ENCODE results near the gene MICAL3. TPM values are rescaled to one million over a fixed set of nuclear protein-coding genes. Genes with fewer than 3 reads are reported as not detected.
"Not testable (repeated sequence)": the region's sequence is repeated elsewhere in the genome, so short reads cannot be mapped to it uniquely, and the experiment has no call there.

The MICAL3 gene
- total and polyA plus RNA-seq, 3 donors from 2014 or later: 103 to 106 (median 104) TPM

DNA sequence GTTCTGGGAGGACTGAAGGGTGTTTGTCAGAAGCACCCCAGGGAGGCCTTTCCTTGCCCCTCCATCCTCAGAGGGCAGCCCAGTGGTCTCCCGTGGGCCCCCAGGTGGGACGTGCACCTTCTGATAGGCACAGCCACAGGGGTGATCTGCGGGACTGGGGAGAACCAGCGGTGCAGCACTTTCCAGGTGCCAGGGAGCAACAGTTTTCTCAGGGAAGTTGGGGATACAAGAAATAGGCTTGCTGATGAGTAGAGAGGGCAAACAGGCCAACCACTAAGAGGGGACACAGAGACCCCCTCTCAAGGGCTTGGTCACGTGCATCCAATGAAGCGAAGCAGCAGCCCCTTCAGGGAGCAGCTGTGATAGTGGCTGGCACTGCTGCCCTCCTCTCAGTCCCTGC is 143.0 kb downstream of the MICAL3 start:
- Histone ChIP-seq H3K27me3 (no peaks in the 10 kb centered on the region), H3K27ac (no peak overlapping the region), H3K4me1 (peaks cover 6% of the 10 kb centered on the region), H3K4me3 (no peak overlapping the region), H3K36me3 (ENCODE audit: low read depth, missing control alignments) (no peaks in the 10 kb centered on the region), H3K9me3 (no peaks in the 10 kb centered on the region)
- intact Hi-C loops (cut with DNase I; ENCODE audit: low total_unique reads): no loop called here
- DNase-seq: no peak
- 88 to 94% methylated on average over 5 to 6 of the region's 6 CpGs for WGBS, 2 donors
- TF ChIP-seq POLR2A (IDR thresholded peaks at IDR 0.05): no peak
- TF ChIP-seq, protein P1, sequence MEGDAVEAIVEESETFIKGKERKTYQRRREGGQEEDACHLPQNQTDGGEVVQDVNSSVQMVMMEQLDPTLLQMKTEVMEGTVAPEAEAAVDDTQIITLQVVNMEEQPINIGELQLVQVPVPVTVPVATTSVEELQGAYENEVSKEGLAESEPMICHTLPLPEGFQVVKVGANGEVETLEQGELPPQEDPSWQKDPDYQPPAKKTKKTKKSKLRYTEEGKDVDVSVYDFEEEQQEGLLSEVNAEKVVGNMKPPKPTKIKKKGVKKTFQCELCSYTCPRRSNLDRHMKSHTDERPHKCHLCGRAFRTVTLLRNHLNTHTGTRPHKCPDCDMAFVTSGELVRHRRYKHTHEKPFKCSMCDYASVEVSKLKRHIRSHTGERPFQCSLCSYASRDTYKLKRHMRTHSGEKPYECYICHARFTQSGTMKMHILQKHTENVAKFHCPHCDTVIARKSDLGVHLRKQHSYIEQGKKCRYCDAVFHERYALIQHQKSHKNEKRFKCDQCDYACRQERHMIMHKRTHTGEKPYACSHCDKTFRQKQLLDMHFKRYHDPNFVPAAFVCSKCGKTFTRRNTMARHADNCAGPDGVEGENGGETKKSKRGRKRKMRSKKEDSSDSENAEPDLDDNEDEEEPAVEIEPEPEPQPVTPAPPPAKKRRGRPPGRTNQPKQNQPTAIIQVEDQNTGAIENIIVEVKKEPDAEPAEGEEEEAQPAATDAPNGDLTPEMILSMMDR (IDR thresholded peaks at IDR 0.05): no peak

DNA sequence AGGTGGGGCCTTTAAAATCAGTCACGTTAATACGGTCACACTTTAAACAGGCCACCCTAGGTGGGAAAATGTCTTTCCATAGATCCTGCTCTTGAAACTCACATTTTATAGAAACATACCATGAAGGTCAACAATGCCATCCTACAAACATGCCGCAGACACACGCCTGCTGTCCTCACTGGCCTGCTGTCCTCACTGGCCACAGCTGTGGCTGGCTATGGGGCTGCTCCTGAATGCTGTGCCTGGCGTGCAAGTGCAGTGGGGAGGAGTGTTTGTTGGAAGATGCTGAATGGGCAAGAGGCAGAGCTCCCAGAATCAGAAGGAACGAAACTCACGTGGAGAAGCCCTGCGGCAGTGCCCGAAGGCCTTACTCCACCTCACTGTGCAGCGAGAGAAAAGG is 143.9 kb downstream of the MICAL3 start:
- Histone ChIP-seq H3K36me3 (ENCODE audit: low read depth, missing control alignments) (no peaks in the 10 kb centered on the region), H3K27ac (no peak overlapping the region), H3K9me3 (no peaks in the 10 kb centered on the region), H3K4me3 (no peak overlapping the region), H3K4me1 (peaks cover 6% of the 10 kb centered on the region), H3K27me3 (no peaks in the 10 kb centered on the region)
- WGBS, 2 donors: 87 to 91% methylated on average over 10 of the region's 10 CpGs
- intact Hi-C loops (cut with DNase I; ENCODE audit: low total_unique reads): no loop called here
- no peak for TF ChIP-seq POLR2A (IDR thresholded peaks at IDR 0.05)
- TF ChIP-seq, protein P1 (IDR thresholded peaks at IDR 0.05): no peak
- no peak for DNase-seq

GRCh38 chr22:17880020-17880419 is 144.3 kb downstream of the MICAL3 start:
- no peaks in the 10 kb centered on the region for H3K36me3 ChIP-seq (ENCODE audit: low read depth, missing control alignments)

DNA sequence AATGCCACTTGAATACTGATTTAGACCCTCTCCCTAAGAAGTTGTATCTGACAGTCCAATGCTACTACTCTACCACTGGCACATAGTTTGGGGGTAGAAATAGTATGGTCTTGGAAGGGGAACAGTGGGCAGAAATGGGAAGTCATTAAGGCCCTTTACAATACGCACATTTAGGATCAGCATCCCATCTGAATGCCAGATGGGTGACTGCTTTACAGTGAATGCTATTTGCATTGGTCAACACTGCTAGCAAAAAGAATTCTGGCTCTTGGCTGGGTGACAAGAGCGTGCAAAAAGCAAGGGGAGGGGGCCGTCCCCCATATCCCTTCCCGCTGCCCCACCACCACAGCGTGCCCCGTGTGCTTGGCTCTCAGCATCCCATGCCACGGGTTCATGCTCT is 145.4 kb downstream of the MICAL3 start:
- Histone ChIP-seq H3K36me3 (ENCODE audit: low read depth, missing control alignments) (no peaks in the 10 kb centered on the region), H3K4me3 (no peak overlapping the region), H3K27me3 (no peaks in the 10 kb centered on the region), H3K9me3 (no peaks in the 10 kb centered on the region), H3K4me1 (peaks cover 2% of the 10 kb centered on the region), H3K27ac (no peak overlapping the region)
- WGBS, 2 donors: 87 to 94% methylated on average over 7 of the region's 7 CpGs
- TF ChIP-seq, protein P1 (IDR thresholded peaks at IDR 0.05): no peak
- TF ChIP-seq POLR2A (IDR thresholded peaks at IDR 0.05): no peak
- no peak for DNase-seq
- intact Hi-C loops (cut with DNase I; ENCODE audit: low total_unique reads): no loop called here

More at GRCh38 chr22:17880020-17880419, 144.3 kb downstream of the MICAL3 start:
- Histone ChIP-seq H3K9me3 (no peaks in the 10 kb centered on the region), H3K27ac (no peak overlapping the region), H3K4me1 (peaks cover 6% of the 10 kb centered on the region), H3K27me3 (no peaks in the 10 kb centered on the region), H3K4me3 (no peak overlapping the region)
- DNase-seq: no peak
- intact Hi-C loops (cut with DNase I; ENCODE audit: low total_unique reads): no loop called here
- WGBS, 2 donors: 95 to 96% methylated on average over 16 to 17 of the region's 17 CpGs
- TF ChIP-seq POLR2A (IDR thresholded peaks at IDR 0.05): no peak
- TF ChIP-seq, protein P1 (IDR thresholded peaks at IDR 0.05): no peak

DNA sequence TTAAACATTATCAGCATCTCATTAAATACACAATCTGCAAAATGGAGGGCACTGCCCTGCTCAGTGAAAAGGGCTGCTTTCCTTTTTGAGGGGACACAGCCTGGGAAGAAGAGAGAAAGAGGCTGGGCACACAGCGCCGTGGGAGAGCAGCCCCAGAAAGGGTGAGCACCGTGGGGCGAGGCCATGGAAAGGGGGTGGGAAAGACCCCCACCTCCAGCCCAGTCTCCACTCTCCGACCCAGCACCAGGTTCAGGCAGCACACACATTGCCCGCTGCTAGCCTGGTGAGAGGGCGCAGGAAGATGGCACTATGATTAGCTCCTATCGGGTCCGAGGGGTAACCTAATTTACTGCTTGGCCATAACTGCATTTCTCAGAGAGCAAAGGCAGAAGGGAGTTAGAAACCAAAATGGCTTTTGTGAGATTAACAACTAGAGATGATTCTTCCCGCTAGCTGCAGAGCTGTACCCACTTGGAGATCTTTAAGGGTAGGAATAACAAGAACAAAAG is 146.1 kb downstream of the MICAL3 start:
- TF ChIP-seq, protein P1 (IDR thresholded peaks at IDR 0.05): no peak
- no peak for TF ChIP-seq POLR2A (IDR thresholded peaks at IDR 0.05)
- Histone ChIP-seq H3K9me3 (no peaks in the 10 kb centered on the region), H3K27me3 (no peaks in the 10 kb centered on the region), H3K36me3 (ENCODE audit: low read depth, missing control alignments) (no peaks in the 10 kb centered on the region), H3K4me1 (no peaks in the 10 kb centered on the region), H3K4me3 (no peak overlapping the region), H3K27ac (no peak overlapping the region)
- WGBS, 2 donors: 91 to 93% methylated on average over 10 of the region's 10 CpGs
- DNase-seq: no peak
- intact Hi-C loops (cut with DNase I; ENCODE audit: low total_unique reads): no loop called here

GRCh38 chr22:17876878-17877855 is 147.2 kb downstream of the MICAL3 start:
- not testable (repeated sequence) for DNase-seq

More at GRCh38 chr22:17876878-17877855, 147.2 kb downstream of the MICAL3 start:
- H3K36me3 ChIP-seq (ENCODE audit: low read depth, missing control alignments); H3K27me3 ChIP-seq; H3K4me3 ChIP-seq; H3K27ac ChIP-seq; H3K4me1 ChIP-seq; H3K9me3 ChIP-seq; intact Hi-C loops (cut with DNase I; ENCODE audit: low total_unique reads): not testable (repeated sequence)

All from testis (tissue), 3 donors.